ENCODE data around the gene IGHMBP2.

Gene IGHMBP2

GRCh38 chr11:68910965-68911364 lies 7.3 kb downstream of the IGHMBP2 start:
- Histone ChIP-seq H3K9ac (ENCODE audit: low read length) (no peak overlapping the region), H3F3A (ENCODE audit: insufficient read depth, low read length) (no peaks in the 10 kb centered on the region), H3K9me2 (ENCODE audit: low read depth, low read length) (no peaks in the 10 kb centered on the region), H3K36me3 (ENCODE audit: insufficient read depth, low read length) (peaks cover 62% of the 10 kb centered on the region), H4K20me1 (ENCODE audit: insufficient read depth, low read length) (no peaks in the 10 kb centered on the region), H3K9me3 (ENCODE audit: low read length) (no peaks in the 10 kb centered on the region), H3K79me2 (ENCODE audit: insufficient read depth, low read length) (no peaks in the 10 kb centered on the region), H3K4me3 (ENCODE audit: low read depth, low read length, poor library complexity, severe bottlenecking) (no peak overlapping the region), H3K27ac (ENCODE audit: low read depth, low read length, poor library complexity, severe bottlenecking) (no peak overlapping the region), H3K27me3 (ENCODE audit: insufficient read depth, low read length) (no peaks in the 10 kb centered on the region), H3K4me1 (ENCODE audit: insufficient read depth, low read length, severe bottlenecking) (no peaks in the 10 kb centered on the region), H3K4me2 (ENCODE audit: low read length) (no peak overlapping the region), H2AFZ (ENCODE audit: low read length) (no peak overlapping the region)
- TF ChIP-seq EZH2 (IDR thresholded peaks at IDR 0.05; ENCODE audit: borderline replicate concordance, low read length) (no peak), CTCF (IDR thresholded peaks at IDR 0.05; ENCODE audit: low read length) (no peak)

- Histone ChIP-seq H3F3A (ENCODE audit: insufficient read depth, low read length) (no peaks in the 10 kb centered on the region), H2AFZ (ENCODE audit: low read length) (no peak overlapping the region), H3K27ac (ENCODE audit: low read depth, low read length, poor library complexity, severe bottlenecking) (no peak overlapping the region), H3K4me2 (ENCODE audit: low read length) (no peak overlapping the region), H4K20me1 (ENCODE audit: insufficient read depth, low read length) (no peaks in the 10 kb centered on the region), H3K36me3 (ENCODE audit: insufficient read depth, low read length) (peaks cover 69% of the 10 kb centered on the region), H3K79me2 (ENCODE audit: insufficient read depth, low read length) (no peaks in the 10 kb centered on the region), H3K4me3 (ENCODE audit: low read depth, low read length, poor library complexity, severe bottlenecking) (no peak overlapping the region), H3K27me3 (ENCODE audit: insufficient read depth, low read length) (no peaks in the 10 kb centered on the region), H3K9me3 (ENCODE audit: low read length) (no peaks in the 10 kb centered on the region), H3K9me2 (ENCODE audit: low read depth, low read length) (no peaks in the 10 kb centered on the region), H3K9ac (ENCODE audit: low read length) (no peak overlapping the region), H3K4me1 (ENCODE audit: insufficient read depth, low read length, severe bottlenecking) (no peaks in the 10 kb centered on the region)
- TF ChIP-seq CTCF (IDR thresholded peaks at IDR 0.05; ENCODE audit: low read length) (no peak), EZH2 (IDR thresholded peaks at IDR 0.05; ENCODE audit: borderline replicate concordance, low read length) (no peak)
These were observed 8.0 kb downstream of the IGHMBP2 start for GRCh38 chr11:68911731-68912130.

- TF ChIP-seq CTCF (IDR thresholded peaks at IDR 0.05; ENCODE audit: low read length) (no peak), EZH2 (IDR thresholded peaks at IDR 0.05; ENCODE audit: borderline replicate concordance, low read length) (no peak)
- H3K36me3 ChIP-seq (ENCODE audit: insufficient read depth, low read length) = peaks cover 68% of the 10 kb centered on the region
These were observed 8.6 kb downstream of the IGHMBP2 start for GRCh38 chr11:68912254-68912653.

More at GRCh38 chr11:68912254-68912653, 8.6 kb downstream of the IGHMBP2 start:
- H3K4me3 ChIP-seq (ENCODE audit: low read depth, low read length, poor library complexity, severe bottlenecking) = no peak overlapping the region
- H3K9me3 ChIP-seq (ENCODE audit: low read length) = no peaks in the 10 kb centered on the region
- H3K9ac ChIP-seq (ENCODE audit: low read length) = no peak overlapping the region
- no peaks in the 10 kb centered on the region for H3F3A ChIP-seq (ENCODE audit: insufficient read depth, low read length)
- H3K27ac ChIP-seq (ENCODE audit: low read depth, low read length, poor library complexity, severe bottlenecking) = no peak overlapping the region
- no peaks in the 10 kb centered on the region for H4K20me1 ChIP-seq (ENCODE audit: insufficient read depth, low read length)
- no peak overlapping the region for H2AFZ ChIP-seq (ENCODE audit: low read length)
- H3K4me2 ChIP-seq (ENCODE audit: low read length) = no peak overlapping the region
- no peaks in the 10 kb centered on the region for H3K9me2 ChIP-seq (ENCODE audit: low read depth, low read length)
- no peaks in the 10 kb centered on the region for H3K4me1 ChIP-seq (ENCODE audit: insufficient read depth, low read length, severe bottlenecking)
- H3K27me3 ChIP-seq (ENCODE audit: insufficient read depth, low read length) = no peaks in the 10 kb centered on the region
- H3K79me2 ChIP-seq (ENCODE audit: insufficient read depth, low read length) = no peaks in the 10 kb centered on the region

All from OCI-LY1 (cell line).